LHCN-M2 (cell line): ENCODE data around the gene TUBB2A. TPM values are rescaled to one million over a fixed set of nuclear protein-coding genes. Genes with fewer than 3 reads are reported as not detected.
A peak's percentile ranks its signal among the peaks of the same experiment; 100 is the strongest.
"Not testable (repeated sequence)": the region's sequence is repeated elsewhere in the genome, so short reads cannot be mapped to it uniquely, and the experiment has no call there.

Experiments used
- DNase-seq: peaks from one replicate; pipeline ENCODE4 v3.0.0-alpha.2; 2012; ENCODE audit warnings: low read depth
- total RNA-seq: library from RNA; depleted of rRNA; stranded (reverse); fragments of >200 nt; gene quantifications from 2 replicates; pipeline ENCODE4 v1.2.3, GENCODE V29; 2014

The TUBB2A gene
- total RNA-seq, 1 experiment from 2014 or later, result 197 TPM

DNA sequence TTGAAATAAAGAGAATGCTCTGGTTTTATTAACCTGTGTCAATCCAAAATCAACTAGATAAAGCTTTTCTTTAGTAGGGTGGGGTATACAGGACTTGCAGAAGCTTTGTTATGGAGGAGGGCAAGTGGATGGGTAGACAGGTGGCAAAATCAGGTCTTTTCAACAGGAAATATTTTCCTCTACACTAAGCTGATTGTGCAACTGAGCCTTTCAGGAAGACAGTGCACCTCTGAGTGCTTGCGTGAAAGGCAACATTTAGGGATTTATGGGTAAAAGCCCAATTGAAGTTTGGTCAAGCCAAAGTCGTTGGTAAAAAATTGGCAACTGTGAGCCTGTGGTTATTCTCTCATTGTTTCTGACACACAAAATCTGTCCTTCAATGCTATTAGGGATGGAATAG, 23.8 kb upstream of the TUBB2A start:
- no peak for DNase-seq

DNA sequence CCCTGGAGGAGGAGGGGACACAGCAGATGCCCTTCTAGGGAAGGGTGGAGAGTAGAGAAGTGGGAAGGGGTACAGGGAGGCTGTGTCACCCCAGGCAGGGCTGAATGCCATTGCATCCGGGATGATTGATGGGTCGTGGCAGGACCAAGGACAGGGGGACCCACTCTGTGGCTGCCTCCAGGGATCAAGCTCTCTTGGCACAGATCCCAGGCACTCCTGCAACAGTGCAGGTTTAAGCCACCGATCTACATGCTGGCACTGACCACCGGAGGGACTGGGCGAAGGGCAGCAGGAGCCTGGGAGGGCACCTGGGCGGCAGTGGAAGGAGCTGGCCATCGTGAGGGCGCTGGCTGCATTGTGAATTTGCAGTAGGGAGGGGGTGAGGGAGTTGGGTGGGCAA, 22.6 kb upstream of the TUBB2A start:
- DNase-seq, result not testable (repeated sequence)

DNA sequence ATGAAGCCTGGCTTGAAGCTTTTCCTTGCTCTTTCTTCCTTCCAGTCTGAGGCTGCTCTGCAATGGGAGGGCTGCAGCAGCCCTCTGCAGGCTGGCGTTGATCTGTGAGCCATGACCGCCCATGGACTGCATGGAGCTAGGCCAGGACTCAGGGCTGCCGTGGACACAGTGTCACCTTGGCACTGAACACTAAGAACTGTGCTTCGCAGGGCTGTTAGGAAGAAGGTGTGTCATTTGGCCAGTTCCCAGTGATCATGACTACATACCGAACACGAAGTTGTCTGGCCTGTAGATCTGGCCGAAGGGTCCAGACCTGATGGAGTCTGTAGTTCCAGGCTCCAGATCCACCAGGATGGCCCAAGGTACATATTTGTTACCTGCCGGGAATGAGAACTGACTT, 21.3 kb upstream of the TUBB2A start:
- not testable (repeated sequence) for DNase-seq

DNA sequence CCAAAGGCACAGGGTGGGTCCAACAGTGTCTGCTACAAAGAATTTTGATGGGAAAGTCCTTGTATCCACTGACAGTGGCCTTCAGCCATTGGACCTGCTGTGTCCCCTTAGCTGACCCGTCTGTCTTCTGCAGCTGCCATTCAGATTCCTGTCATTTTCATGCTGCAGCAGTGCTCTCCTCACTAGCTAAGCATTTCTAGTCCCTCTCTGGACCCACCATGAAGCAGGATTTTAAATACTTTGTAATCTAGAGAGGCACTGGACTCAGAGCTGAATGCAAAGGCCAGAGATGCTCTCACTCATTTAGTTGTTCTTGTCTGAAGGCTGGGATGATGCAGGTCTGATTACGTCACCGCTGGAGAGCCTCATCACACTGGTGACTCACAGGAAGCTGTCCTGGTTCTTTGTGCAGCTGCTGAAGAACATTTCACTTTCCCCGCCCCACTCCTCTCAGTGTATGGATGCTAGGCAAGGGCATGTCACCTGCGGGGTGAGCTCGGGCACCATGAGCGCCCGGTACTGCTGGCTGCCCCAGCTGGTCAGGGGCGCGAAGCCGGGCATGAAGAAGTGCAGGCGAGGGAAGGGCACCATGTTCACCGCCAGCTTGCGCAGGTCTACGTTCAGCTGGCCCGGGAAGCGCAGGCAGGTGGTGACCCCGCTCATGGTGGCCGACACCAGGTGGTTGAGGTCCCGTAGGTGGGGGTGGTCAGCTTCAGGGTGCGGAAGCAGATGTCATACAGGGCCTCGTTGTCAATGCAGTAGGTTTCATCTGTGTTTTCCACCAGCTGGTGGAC, 19.4 kb upstream of the TUBB2A start:
- DNase-seq, result peak; percentile 94

DNA sequence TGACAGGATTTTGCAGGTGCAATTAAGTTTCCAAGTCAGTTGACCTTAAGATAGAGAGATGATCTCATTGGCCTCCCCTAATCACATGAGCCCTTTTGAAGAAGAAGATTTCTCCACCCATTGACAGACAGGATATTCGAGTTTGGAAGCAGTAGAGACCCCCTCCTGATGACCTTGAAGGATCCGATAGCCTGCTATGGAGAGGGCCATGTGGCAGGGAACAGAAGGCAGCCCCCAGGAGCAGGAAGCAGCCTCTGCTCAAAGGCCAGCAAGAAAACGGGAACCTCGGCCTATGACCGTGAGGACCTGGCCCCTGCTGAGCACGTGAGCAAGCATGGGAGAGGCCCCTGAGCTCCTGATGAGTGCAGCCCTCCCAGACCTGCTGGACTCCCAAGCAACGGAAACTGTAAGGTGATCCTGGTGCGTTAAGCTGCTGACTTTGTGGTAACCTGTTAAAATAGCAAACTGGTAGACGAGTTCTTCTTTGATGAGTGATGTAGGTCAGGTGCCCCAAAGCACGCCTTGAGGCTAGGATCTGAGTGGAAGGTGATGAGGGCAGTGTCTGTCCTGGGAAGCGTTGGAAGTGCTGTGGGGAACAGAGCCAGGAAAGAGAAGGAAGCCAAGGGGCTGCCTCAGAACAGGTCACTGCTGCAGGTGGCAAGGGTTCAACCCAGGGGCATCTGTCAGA, 18.5 kb upstream of the TUBB2A start:
- DNase-seq, result no peak

DNA sequence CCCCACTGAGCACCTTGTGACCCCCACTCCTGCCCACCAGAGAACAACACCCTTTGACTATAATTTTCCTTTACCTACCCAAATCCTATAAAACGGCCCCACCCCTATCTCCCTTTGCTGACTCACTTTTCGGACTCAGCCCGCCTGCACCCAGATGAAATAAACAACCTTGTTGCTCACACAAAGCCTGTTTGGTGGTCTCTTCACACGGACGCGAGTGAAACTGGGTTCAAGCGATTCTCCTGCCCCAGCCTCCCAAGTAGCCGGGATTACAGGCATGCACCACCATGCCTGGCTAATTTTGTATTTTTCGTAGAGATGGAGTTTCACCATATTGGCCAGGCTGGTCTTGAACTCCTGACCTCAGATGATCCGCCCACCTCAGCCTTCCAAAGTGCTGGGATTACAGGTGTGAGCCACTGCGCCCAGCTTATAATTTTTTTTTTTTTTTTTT, 16.3 kb upstream of the TUBB2A start:
- DNase-seq, result not testable (repeated sequence)

DNA sequence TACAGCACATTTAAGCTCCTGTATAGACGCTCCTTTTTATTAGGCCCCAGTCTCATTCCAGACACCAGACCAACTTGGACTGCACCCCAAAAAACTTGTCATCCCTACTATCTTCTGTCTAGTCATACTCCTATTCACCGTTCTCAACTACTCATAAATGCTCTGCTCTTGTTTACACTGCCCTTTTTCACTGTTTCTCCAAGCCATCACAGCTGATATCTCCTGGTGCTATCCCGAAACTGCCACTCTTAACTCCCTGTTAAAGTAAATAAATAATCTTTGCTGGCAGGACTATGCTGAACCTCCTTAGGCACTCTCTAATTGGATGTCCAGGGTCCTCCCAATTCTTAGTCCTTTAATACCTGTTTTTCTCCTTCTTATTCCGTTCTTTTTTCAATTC, 15.4 kb upstream of the TUBB2A start:
- not testable (repeated sequence) for DNase-seq

DNA sequence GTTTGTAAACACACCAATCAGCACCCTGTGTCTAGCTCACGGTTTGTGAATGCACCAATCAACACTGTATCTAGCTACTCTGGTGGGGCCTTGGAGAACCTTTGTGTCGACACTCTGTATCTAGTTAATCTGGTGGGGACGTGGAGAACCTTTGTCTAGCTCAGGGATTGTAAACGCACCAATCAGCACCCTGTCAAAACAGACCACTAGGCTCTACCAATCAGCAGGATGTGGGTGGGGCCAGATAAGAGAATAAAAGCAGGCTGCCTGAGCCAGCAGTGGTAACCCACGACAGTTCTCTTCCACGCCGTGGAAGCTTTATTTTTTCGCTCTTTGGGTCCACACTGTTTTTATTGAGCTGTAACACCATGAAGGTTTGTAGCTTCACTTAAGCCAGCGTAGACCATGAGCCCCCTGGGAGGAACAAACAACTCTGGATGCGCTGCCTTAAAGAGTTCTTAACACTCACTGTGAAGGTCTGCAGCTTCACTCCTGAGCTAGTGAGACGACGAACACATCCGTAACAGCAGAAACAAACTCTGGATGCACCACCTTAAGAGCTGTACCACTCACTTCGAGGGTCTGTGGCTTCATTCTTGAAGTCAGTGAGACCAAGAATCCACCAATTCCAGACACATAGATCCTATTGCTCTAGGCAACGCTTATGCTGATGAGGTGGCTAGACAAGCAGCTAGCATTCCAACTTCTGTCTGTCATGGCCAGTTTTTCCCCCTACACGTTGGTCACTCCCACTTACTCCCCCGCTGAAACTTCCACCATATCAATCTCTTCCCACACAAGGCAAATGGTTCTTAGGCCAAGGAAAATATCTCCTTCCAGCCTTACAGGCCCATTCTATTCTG, 14.2 kb upstream of the TUBB2A start:
- not testable (repeated sequence) for DNase-seq

DNA sequence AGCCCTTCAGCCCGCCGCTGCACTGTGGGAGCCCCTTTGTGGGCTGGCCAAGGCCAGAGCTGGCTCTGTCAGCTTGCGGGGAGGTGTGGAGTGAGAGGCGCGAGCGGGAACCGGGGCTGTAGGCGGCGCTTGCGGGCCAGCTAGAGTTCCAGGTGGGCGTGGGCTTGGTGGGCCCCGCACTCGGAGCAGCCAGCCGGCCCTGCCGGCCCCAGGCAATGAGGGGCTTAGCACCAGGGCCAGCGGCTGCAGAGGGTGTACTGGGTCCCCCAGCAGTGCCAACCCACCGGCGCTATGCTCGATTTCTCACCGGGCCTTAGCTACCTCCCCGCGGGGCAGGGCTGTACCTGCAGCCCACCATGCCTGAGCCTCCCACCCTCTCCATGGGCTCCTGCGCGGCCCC, 13.3 kb upstream of the TUBB2A start:
- not testable (repeated sequence) for DNase-seq

DNA sequence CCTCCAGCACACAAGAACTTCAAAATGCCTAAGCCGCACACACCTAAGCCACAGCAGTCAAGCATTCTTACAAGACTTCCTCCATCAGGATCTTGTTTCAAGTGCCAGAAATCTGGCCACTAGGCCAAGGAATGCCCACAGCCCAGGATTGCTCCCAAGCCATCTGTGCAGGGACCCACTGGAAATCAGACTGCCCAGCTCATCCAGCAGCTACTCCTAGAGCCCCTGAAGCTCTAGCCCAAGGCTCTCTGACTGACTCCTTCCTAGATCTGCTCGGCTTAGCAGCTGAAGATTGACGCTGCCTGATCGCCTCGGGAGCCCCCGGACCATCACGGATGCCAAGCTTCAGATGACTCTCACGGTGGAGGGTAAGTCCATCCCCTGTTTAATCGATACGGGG, 10.7 kb upstream of the TUBB2A start:
- not testable (repeated sequence) for DNase-seq

DNA sequence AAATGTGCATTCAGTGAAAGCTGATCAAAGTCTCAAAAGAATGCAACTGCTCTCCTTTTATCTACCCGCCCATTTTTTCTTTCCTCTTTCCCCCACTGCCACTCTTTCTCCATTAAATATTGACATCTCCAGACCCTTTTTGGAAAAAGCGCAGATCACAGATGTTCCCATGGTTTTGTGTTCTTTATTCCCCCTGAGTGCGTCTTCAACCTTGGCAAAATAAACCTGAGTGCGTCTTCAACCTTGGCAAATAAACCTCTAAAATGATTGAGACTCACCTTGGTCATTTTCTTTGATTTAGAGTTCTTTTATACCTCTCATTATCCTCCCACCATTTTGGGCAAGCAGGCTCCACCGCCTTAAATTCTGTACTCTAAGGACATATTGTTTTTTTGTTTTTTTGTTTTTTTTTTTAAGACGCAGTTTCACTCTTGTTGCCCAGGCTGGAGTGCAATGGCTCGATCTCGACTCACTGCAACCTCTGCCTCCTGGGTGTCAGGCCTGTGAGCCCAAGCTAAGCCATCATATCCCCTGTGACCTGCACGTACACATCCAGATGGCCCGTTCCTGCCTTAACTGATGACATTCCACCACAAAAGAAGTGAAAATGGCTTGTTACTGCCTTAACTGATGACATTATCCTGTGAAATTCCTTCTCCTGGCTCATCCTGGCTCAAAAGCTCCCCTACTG, 9.3 kb upstream of the TUBB2A start:
- not testable (repeated sequence) for DNase-seq

DNA sequence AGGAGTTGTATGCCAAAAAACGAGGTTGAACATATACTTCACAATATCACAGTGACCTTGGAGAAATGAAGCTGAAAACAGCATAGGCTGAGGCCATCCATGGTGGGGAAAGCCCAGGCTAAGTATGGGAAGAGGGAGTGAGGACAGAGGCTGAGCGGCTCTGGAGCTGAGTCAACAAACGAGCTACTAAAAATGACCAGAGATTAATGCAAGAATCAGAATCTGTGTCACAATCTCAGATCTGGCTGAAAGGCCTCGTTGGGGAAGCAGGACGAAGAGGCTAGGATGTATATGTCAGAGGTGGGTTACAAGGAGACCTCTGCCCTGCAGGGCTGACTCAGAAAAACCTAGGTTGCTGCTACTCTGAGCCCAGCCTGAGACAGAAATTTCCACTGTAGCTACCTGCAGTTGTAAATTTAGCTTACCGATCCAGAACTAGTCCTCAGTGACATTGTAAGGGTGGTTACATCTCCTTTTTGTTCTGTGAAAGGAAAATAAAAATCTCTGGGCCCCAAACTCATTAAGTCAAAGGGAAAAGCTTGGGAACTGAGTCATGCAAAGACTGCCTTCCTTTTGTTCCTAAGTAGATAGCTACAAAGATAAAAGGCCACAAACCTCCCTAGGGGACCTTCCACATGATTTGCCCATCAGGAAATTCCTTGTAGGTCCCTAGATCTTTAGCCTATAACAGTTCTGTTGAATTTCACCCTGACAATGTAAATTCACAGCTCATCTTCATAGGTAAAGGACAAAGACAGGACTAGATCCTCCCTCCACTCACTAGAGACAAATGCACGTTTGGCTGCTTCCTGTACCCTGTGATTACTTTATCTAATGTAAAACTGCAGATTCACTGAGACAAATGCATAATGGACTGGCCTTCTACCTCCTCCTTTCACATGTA, 8.5 kb upstream of the TUBB2A start:
- DNase-seq, result peak; percentile 14

DNA sequence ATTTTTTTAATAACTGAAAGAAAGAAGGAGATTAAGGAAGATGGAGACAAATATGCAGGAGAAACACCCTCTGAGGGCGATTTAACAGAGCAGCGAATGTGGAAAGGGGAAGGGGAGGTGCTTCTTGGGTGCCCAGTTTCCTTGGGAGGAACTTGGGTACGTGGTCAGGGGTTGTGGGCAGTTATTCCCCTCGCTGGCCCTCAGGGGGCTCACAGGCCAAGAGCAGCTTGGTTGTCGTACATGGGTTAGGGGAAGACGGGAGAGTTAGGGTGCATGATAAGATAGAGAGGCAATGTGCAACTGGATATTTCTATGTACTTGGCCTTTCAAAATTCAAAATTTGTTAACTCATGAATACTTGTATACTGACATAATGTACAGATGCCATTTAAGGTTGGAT, 7.0 kb upstream of the TUBB2A start:
- DNase-seq, result no peak

DNA sequence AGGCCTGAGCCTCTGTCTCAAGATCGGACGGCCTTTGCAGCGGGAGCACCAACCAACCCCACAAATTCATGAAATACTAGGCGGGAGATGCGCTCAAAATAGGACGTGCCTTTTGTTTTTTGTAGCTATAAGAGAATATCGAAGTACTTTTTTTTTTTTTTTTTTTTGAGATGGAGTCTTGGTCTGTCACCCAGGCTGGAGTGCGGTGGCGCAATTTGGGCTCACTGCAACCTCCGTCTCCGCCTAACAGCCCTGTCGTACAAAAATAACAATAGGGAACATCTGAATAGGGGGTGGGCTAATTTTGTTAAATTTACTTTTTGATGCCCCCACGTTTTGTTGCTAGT, 5.9 kb upstream of the TUBB2A start:
- DNase-seq, result no peak

DNA sequence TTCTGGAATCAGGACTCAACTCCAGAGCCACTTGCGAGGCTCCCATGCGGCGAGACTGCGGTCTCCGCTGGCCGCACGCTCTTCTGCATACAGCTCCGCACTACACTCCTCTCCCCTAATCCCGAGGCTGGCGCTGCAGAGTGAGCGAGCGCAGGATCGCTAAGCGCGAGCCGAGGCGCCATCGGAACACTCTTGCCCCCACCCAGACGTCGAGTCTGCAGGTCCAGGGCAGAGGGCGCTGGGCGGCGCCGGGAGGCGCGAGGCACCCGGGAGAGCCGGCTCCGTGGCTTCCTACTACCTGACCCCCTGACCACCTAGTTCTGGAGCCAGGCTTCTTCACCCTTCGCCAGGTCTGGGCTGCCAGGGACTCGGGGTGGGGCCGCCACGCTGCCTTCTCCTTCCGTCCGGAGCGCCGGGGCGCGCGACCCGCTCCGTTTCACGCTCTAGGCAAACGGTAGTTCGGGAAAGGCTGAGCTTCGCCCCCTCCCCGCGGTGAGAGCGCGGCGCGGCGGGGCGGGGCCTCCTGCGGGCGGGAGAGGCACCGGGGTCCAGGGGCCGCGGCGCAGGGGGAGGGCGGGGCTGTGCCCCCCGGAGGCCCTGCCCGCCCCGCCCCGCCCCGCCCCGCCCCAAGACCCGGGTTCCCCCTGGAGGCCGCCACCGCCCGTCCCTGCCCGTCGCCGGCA, 5.4 kb upstream of the TUBB2A start:
- peak; percentile 70 for DNase-seq

DNA sequence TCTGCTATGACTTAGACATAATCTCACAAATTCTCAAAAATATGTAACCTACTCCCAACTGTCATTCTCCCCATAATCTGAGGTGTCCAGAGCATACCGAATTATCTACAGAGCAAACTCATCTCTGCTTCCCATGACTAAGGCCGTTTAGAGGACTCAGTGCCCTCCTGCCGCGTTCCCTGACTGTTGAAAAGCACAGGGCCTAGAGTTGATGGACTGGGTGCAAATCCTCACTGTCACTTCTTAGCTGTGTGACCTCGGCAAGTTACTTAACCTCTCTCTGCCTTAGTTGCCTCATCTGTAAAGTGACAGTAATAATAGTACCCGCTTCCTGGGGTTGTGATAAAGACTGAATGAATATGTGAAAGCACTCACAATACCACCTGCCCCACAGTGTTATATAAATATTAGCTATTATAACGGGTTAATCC, 4.7 kb upstream of the TUBB2A start:
- DNase-seq, result no peak

DNA sequence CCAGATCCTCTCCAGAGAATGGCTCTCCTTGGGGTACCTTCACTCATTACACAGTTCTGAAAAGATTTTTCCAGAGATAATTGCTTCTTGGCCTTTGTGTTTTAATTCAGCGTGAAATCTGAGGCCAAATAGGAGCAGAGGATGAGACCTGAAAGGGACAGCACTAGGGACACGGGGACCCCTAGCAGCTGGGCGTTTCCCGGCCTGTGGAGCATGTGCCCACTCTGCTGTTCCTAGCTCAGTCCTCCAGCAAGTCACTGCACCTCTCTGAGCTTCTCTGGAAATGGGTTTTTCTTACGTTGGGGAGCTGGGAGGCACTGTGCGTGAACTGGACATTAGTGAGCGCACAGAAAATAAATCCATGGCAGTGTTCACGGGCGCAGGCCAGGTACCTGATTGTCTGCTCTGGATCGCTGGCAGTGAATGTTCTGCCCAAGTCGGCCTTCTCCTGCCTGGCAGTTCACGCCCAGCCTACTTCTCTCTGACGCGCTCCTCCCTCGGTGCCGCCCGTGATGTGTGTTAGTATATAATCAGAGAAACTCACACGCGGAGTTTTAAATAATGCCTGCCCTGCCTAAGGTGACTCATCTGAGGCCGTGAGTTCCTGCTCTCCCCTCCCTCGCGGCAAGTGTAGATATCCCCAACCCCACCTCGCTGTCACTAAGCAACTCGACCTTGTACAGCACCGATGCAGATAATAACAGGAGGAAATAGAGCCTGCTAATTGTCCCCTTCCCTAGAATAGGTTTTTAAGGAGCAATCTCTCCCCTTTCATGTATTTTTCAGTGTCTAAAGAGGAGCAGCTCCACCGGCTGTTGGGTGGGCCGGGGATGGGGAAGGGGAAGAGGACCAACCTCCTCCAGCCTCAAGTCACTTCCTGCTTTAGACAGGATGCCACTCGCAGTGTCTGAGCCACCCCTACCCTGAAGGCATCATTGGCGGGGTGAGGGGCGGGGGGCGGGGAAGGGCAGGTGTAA, 2.7 kb upstream of the TUBB2A start:
- no peak for DNase-seq
